GM10248 (cell line): ENCODE results near the gene JMJD1C.

Experiments
- CTCF ChIA-PET: fragments of 300-600 bp; sonication (Branson Sonifier 250); formaldehyde crosslinking; extraction: SDS; loops from one replicate; lab custom pipeline; 2021; ENCODE audit warnings: antibody characterized with exemption; lab: Yijun Ruan, JAX
- POLR2A ChIA-PET: fragments of 350-650 bp; sonication (Branson Sonifier 250); formaldehyde crosslinking; extraction: SDS; loops from one replicate; lab custom pipeline; 2020; ENCODE audit warnings: antibody characterized with exemption; lab: Yijun Ruan, JAX
- DNase-seq: peaks from one replicate; pipeline ENCODE4 v3.0.0; 2012; ENCODE audit errors: extremely low spot score
- TF ChIP-seq, protein P1 (sequence below): IDR thresholded peaks from 2 replicates; pipeline ENCODE4 v1.5.1; 2012; ENCODE audit warnings: mild to moderate bottlenecking, low read depth; ENCODE audit errors: extremely low read depth, missing control alignments, control extremely low read depth

Gene JMJD1C

GRCh38 chr10:63267414-63268148 is 198.2 kb downstream of the JMJD1C start:
- DNase-seq = no peak
- CTCF ChIA-PET = interaction anchor here (0.7 to 2.9 kb wide), 5 partner anchors 10 to 361 kb away, joined by 3 to 7 read pairs (median 6); no protein-coding TSS in a partner anchor
- POLR2A ChIA-PET = interaction anchor here (0.6 to 0.9 kb wide), 5 partner anchors 9 to 439 kb away, joined by 3 to 7 read pairs (median 4); no protein-coding TSS in a partner anchor
- TF ChIP-seq, protein P1, sequence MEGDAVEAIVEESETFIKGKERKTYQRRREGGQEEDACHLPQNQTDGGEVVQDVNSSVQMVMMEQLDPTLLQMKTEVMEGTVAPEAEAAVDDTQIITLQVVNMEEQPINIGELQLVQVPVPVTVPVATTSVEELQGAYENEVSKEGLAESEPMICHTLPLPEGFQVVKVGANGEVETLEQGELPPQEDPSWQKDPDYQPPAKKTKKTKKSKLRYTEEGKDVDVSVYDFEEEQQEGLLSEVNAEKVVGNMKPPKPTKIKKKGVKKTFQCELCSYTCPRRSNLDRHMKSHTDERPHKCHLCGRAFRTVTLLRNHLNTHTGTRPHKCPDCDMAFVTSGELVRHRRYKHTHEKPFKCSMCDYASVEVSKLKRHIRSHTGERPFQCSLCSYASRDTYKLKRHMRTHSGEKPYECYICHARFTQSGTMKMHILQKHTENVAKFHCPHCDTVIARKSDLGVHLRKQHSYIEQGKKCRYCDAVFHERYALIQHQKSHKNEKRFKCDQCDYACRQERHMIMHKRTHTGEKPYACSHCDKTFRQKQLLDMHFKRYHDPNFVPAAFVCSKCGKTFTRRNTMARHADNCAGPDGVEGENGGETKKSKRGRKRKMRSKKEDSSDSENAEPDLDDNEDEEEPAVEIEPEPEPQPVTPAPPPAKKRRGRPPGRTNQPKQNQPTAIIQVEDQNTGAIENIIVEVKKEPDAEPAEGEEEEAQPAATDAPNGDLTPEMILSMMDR = no peak

- ChIA-PET POLR2A (no interaction called here), CTCF (interaction anchor here (1.7 to 2.9 kb wide), 2 partner anchors 9 to 362 kb away, joined by 6 read pairs; no protein-coding TSS in a partner anchor)
- TF ChIP-seq, protein P1 = no peak
- DNase-seq = no peak
These were observed 199.1 kb downstream of the JMJD1C start for GRCh38 chr10:63266391-63267316.

DNA sequence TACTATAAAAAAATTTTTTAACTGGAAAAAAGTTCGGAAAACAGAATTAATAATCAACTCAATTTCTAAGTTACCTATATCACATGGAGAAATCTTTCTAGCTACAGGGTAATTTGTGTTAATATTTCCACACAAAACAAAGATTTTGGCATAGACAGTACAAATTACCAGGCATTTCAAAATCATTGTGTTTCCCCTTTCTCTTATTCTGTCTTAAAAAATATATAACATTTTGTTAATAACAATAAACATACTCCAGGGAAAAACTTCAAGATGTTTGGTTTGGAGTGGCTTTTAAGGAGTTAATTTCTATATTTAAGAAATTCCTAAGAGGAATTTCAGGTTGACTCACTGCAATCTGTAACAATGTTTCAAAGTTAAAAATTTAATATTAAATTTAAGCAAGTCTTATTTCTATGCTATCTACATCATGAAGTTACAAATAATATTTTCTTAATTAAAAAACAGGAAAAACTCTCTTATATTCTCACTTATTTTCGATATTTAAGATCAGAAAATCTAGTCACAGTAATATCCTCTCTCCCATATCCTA is 200.0 kb downstream of the JMJD1C start:
- DNase-seq = no peak
- POLR2A ChIA-PET = interaction anchor here (0.6 to 0.9 kb wide), 2 partner anchors 20 to 190 kb away, joined by 3 to 4 read pairs; no protein-coding TSS in a partner anchor

GRCh38 chr10:63265222-63265617 is 200.6 kb downstream of the JMJD1C start:
- peak; percentile 15 for DNase-seq
- ChIA-PET POLR2A (interaction anchor here (0.6 to 0.9 kb wide), 3 partner anchors 10 to 191 kb away, joined by 3 to 4 read pairs (median 3); no protein-coding TSS in a partner anchor), CTCF (interaction anchor here (0.8 to 1.1 kb wide), 2 partner anchors 65 to 238 kb away, joined by 3 read pairs; no protein-coding TSS in a partner anchor)
- TF ChIP-seq, protein P1 = no peak

More for the DNA sequence above, 200.0 kb downstream of the JMJD1C start:
- TF ChIP-seq, protein P1 = no peak
- CTCF ChIA-PET = interaction anchor here (0.8 to 1.1 kb wide), 2 partner anchors 65 to 237 kb away, joined by 3 read pairs; no protein-coding TSS in a partner anchor

DNA sequence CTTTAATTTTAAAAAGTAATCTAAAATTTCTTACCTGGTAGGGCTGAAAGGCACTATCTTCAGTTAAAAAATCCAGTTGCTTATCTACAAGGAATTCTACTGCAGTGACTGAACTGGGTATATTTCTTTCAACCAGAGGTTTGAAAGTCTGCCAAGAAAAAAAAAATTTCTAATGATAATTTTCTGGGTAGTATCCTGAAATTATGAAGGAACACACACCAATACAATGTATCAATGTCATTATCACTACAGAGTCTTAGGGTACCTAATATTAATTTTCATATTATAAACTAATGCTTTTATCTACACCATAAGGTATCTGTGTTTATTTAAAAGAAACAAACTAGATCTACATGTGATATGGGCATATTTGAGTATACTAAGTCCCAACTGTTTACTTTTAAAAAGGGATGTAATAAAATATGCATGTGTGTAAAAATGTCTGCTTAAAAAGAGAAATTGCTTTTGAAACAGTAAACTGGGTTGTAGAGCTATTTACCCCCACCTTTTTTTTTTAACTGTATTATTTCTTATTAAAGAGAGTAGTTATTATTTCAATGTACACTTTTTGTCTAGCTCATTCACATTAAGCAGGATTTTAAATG is 201.1 kb downstream of the JMJD1C start:
- TF ChIP-seq, protein P1 = no peak
- DNase-seq = no peak
- ChIA-PET POLR2A (interaction anchor here (0.6 to 0.9 kb wide), 3 partner anchors 9 to 191 kb away, joined by 3 to 4 read pairs (median 3); no protein-coding TSS in a partner anchor), CTCF (interaction anchor here (1.1 kb wide), 1 partner anchor 64 kb away, joined by 3 read pairs; no protein-coding TSS in a partner anchor)
